ENCODE measurements around the gene CAMK1D.

DNA sequence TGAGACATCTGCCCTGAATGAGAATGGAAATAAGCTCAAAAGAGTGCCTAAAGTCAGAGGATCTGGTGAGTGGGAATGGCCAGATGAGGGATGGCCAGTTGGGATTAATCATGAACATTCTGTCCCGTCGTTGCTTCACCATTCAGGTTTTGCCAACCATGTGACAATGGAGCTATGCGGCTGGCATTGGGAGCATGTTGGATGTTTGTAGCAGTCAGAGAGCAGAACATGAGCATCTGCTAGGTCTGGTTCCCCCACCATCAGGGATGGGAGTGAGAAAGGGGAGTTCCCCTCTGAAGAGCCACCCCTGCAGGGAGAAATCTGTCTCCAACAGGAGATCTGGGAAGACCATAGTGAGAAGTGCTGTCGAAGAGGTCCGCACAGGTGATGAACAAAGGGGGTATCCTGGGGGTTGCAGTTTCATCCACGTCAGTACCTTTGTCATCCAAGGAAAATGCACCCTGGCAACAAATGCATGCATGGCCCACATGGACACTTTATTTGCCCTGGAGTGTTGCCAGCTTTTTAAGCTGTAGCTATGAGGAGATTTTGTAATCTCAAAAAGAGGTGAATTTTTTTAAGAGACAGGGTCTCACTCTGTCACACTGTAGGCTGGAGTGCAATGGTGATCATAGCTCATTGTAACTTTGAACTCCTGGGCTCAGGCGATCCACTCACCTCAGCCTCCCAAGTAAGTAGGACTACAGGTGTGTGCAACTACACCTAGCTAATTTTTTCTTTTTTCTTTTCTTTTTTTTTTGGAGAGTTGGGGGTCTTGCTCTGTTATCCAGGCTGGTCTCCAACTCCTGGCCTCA, 190.2 kb downstream of the CAMK1D start:
- TF ChIP-seq, protein P1, sequence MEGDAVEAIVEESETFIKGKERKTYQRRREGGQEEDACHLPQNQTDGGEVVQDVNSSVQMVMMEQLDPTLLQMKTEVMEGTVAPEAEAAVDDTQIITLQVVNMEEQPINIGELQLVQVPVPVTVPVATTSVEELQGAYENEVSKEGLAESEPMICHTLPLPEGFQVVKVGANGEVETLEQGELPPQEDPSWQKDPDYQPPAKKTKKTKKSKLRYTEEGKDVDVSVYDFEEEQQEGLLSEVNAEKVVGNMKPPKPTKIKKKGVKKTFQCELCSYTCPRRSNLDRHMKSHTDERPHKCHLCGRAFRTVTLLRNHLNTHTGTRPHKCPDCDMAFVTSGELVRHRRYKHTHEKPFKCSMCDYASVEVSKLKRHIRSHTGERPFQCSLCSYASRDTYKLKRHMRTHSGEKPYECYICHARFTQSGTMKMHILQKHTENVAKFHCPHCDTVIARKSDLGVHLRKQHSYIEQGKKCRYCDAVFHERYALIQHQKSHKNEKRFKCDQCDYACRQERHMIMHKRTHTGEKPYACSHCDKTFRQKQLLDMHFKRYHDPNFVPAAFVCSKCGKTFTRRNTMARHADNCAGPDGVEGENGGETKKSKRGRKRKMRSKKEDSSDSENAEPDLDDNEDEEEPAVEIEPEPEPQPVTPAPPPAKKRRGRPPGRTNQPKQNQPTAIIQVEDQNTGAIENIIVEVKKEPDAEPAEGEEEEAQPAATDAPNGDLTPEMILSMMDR (optimal IDR thresholded peaks at IDR 0.05 in 1 of 3, IDR thresholded peaks at IDR 0.05 in 1 of 3, conservative IDR thresholded peaks at IDR 0.05 in 1 of 3; ENCODE audit: extremely low read depth in 1 of 3, insufficient read depth in 2 of 3, low read length in 3 of 3) = no peak
- no peak for TF ChIP-seq EZH2 (IDR thresholded peaks at IDR 0.05; ENCODE audit: low read length)

Measured in keratinocyte (primary cell).